ENCODE results near the gene RYK.

Gene RYK

DNA sequence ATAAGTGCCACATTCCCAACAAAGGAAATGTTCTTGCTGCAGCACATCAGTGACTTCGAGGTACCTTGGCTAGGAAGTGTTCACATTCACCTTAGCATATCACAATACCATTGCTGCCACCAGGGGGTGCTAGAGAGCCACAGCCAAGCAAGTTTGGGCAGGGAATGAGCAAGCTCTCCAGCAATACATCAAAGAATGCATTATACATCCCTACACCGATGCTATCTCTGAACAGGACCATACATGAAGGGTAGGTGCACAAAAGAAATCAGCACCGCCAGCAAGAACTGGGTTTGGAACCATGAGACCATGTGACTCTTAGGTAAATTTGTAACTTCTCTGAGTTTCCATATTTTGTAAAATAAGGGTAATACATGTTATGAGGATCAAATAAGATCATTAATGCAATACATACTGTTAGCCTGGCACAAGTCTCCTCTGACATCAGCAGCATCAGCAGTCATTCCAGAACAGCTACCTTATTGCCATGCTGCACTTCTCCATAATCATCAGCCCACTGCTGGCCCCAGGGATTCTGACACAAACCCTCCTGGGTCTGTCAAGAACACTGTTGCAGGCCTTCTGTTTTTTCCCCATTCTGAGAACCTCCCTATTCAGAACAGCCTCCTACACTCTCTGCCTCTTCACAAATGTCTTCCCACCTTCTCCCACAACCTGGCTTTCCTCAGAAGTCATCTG, 37.5 kb downstream of the RYK start:
- ChIA-PET POLR2A (no interaction called here), CTCF (interaction anchor here (0.6 to 3.4 kb wide), 41 partner anchors 9 to 756 kb away, joined by 3 to 43 read pairs (median 5); partner anchors contain the start of genes ANAPC13 and CEP63)
- Histone ChIP-seq H3K27ac (ENCODE audit: extremely low read depth, low read depth, low read length) (no peak overlapping the region), H3K36me3 (ENCODE audit: control insufficient read depth in 2 of 2, insufficient read depth in 1 of 2, low read length in 2 of 2) (peaks cover 0 to 39% of the 10 kb centered on the region in 2 experiments; a peak in 1 of 3 replicates), H3K4me1 (ENCODE audit: control insufficient read depth, insufficient read depth, low read length) (no peaks in the 10 kb centered on the region), H3K4me3 (ENCODE audit: low read depth, low read length) (no peak overlapping the region), H3K9me3 (ENCODE audit: control insufficient read depth, insufficient read depth, low read depth, low read length) (no peaks in the 10 kb centered on the region)
- TF ChIP-seq ZNF654 (tag by site-specific recombination; IDR thresholded peaks at IDR 0.05; ENCODE audit: low read depth) (peak; percentile 67), ZNF514 (tag by site-specific recombination; IDR thresholded peaks at IDR 0.05) (no peak), SP7 (tag by site-specific recombination; IDR thresholded peaks at IDR 0.05) (no peak), ZNF660 (tag by site-specific recombination; IDR thresholded peaks at IDR 0.05) (peak; percentile 50; the same call in 1 of the 2 replicates), ZNF768 (tag by site-specific recombination; IDR thresholded peaks at IDR 0.05) (no peak), ZNF530 (tag by site-specific recombination; IDR thresholded peaks at IDR 0.05; ENCODE audit: low read depth) (no peak), SCRT1 (tag by site-specific recombination; IDR thresholded peaks at IDR 0.05; ENCODE audit: borderline replicate concordance) (no peak), MZF1 (tag by site-specific recombination; IDR thresholded peaks at IDR 0.05; ENCODE audit: borderline replicate concordance) (peak; percentile 29; the same call in 1 of the 2 replicates), OSR2 (tag by site-specific recombination; IDR thresholded peaks at IDR 0.05) (no peak), ZFP41 (tag by site-specific recombination; IDR thresholded peaks at IDR 0.05; ENCODE audit: borderline replicate concordance) (no peak), ZNF510 (tag by site-specific recombination; IDR thresholded peaks at IDR 0.05; ENCODE audit: insufficient replicate concordance) (no peak), ZNF777 (tag by site-specific recombination; IDR thresholded peaks at IDR 0.05; ENCODE audit: borderline replicate concordance) (no peak), ZNF76 (tag by site-specific recombination; IDR thresholded peaks at IDR 0.05; ENCODE audit: borderline replicate concordance, low read depth) (no peak), ZNF354C (tag by site-specific recombination; IDR thresholded peaks at IDR 0.05; ENCODE audit: borderline replicate concordance, low read depth) (no peak), ZNF175 (tag by site-specific recombination; IDR thresholded peaks at IDR 0.05) (no peak), ZSCAN30 (tag by site-specific recombination; IDR thresholded peaks at IDR 0.05) (no peak), ZSCAN4 (tag by site-specific recombination; IDR thresholded peaks at IDR 0.05) (no peak), FEZF1 (tag by site-specific recombination; IDR thresholded peaks at IDR 0.05) (peak; percentile 86), ZNF639 (tag by site-specific recombination; IDR thresholded peaks at IDR 0.05) (no peak)
- TF ChIP-seq, protein P1, sequence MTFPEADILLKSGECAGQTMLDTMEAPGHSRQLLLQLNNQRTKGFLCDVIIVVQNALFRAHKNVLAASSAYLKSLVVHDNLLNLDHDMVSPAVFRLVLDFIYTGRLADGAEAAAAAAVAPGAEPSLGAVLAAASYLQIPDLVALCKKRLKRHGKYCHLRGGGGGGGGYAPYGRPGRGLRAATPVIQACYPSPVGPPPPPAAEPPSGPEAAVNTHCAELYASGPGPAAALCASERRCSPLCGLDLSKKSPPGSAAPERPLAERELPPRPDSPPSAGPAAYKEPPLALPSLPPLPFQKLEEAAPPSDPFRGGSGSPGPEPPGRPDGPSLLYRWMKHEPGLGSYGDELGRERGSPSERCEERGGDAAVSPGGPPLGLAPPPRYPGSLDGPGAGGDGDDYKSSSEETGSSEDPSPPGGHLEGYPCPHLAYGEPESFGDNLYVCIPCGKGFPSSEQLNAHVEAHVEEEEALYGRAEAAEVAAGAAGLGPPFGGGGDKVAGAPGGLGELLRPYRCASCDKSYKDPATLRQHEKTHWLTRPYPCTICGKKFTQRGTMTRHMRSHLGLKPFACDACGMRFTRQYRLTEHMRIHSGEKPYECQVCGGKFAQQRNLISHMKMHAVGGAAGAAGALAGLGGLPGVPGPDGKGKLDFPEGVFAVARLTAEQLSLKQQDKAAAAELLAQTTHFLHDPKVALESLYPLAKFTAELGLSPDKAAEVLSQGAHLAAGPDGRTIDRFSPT (tag by site-specific recombination; IDR thresholded peaks at IDR 0.05): no peak
- TF ChIP-seq, protein P2, sequence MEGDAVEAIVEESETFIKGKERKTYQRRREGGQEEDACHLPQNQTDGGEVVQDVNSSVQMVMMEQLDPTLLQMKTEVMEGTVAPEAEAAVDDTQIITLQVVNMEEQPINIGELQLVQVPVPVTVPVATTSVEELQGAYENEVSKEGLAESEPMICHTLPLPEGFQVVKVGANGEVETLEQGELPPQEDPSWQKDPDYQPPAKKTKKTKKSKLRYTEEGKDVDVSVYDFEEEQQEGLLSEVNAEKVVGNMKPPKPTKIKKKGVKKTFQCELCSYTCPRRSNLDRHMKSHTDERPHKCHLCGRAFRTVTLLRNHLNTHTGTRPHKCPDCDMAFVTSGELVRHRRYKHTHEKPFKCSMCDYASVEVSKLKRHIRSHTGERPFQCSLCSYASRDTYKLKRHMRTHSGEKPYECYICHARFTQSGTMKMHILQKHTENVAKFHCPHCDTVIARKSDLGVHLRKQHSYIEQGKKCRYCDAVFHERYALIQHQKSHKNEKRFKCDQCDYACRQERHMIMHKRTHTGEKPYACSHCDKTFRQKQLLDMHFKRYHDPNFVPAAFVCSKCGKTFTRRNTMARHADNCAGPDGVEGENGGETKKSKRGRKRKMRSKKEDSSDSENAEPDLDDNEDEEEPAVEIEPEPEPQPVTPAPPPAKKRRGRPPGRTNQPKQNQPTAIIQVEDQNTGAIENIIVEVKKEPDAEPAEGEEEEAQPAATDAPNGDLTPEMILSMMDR (tag by site-specific recombination; IDR thresholded peaks at IDR 0.05): 0 out of 2 replicates have a peak, but pooled peaks have one; percentile 61
- TF ChIP-seq, protein P3, sequence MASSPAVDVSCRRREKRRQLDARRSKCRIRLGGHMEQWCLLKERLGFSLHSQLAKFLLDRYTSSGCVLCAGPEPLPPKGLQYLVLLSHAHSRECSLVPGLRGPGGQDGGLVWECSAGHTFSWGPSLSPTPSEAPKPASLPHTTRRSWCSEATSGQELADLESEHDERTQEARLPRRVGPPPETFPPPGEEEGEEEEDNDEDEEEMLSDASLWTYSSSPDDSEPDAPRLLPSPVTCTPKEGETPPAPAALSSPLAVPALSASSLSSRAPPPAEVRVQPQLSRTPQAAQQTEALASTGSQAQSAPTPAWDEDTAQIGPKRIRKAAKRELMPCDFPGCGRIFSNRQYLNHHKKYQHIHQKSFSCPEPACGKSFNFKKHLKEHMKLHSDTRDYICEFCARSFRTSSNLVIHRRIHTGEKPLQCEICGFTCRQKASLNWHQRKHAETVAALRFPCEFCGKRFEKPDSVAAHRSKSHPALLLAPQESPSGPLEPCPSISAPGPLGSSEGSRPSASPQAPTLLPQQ (tag by site-specific recombination; IDR thresholded peaks at IDR 0.05): no peak
- TF ChIP-seq, protein P4, sequence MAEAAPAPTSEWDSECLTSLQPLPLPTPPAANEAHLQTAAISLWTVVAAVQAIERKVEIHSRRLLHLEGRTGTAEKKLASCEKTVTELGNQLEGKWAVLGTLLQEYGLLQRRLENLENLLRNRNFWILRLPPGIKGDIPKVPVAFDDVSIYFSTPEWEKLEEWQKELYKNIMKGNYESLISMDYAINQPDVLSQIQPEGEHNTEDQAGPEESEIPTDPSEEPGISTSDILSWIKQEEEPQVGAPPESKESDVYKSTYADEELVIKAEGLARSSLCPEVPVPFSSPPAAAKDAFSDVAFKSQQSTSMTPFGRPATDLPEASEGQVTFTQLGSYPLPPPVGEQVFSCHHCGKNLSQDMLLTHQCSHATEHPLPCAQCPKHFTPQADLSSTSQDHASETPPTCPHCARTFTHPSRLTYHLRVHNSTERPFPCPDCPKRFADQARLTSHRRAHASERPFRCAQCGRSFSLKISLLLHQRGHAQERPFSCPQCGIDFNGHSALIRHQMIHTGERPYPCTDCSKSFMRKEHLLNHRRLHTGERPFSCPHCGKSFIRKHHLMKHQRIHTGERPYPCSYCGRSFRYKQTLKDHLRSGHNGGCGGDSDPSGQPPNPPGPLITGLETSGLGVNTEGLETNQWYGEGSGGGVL (tag by site-specific recombination; IDR thresholded peaks at IDR 0.05): no peak
- TF ChIP-seq, protein P5, sequence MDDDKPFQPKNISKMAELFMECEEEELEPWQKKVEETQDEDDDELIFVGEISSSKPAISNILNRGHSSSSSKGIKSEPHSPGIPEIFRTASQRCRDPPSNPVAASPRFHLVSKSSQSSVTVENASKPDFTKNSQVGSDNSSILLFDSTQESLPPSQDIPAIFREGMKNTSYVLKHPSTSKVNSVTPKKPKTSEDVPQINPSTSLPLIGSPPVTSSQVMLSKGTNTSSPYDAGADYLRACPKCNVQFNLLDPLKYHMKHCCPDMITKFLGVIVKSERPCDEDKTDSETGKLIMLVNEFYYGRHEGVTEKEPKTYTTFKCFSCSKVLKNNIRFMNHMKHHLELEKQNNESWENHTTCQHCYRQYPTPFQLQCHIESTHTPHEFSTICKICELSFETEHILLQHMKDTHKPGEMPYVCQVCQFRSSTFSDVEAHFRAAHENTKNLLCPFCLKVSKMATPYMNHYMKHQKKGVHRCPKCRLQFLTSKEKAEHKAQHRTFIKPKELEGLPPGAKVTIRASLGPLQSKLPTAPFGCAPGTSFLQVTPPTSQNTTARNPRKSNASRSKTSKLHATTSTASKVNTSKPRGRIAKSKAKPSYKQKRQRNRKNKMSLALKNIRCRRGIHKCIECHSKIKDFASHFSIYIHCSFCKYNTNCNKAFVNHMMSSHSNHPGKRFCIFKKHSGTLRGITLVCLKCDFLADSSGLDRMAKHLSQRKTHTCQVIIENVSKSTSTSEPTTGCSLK (tag by site-specific recombination; IDR thresholded peaks at IDR 0.05): no peak

All from HEK293 (cell line).